H9 (cell line): ENCODE measurements around the gene ZG16. TPM values are rescaled to one million over a fixed set of nuclear protein-coding genes. Genes with fewer than 3 reads are reported as not detected.

Source experiments
- DNase-seq: peaks from one replicate; pipeline ENCODE4 v3.0.0-alpha.2; 2017
- H2AFZ ChIP-seq: one replicate; pipeline ENCODE4 v1.6.1; 2013; ENCODE audit warnings: mild to moderate bottlenecking, low read length, control low read depth, moderate library complexity
- H2AK5ac ChIP-seq: 2 replicates; pipeline ENCODE4 v1.6.1; 2013; ENCODE audit warnings: low read length, control low read depth, mixed read lengths; ENCODE audit not compliant: insufficient read length
- H2BK120ac ChIP-seq: one replicate; pipeline ENCODE4 v1.6.1; 2013; ENCODE audit warnings: low read depth, mild to moderate bottlenecking, low read length, control low read depth, inconsistent platforms; ENCODE audit not compliant: poor library complexity, severe bottlenecking
- H2BK12ac ChIP-seq: 2 replicates; pipeline ENCODE4 v1.6.1; 2013; ENCODE audit warnings: low read length, control low read depth, mixed read lengths, low read depth; ENCODE audit not compliant: insufficient read length
- H2BK15ac ChIP-seq: 2 replicates; pipeline ENCODE4 v1.6.1; 2013; ENCODE audit warnings: low read depth, low read length, control low read depth
- H2BK20ac ChIP-seq: one replicate; pipeline ENCODE4 v1.6.1; 2013; ENCODE audit warnings: low read depth, mild to moderate bottlenecking, low read length, control low read depth, inconsistent platforms; ENCODE audit not compliant: poor library complexity, severe bottlenecking
- H2BK5ac ChIP-seq: 2 replicates; pipeline ENCODE4 v1.6.1; 2013; ENCODE audit warnings: low read length, control low read depth, mixed read lengths; ENCODE audit not compliant: insufficient read length
- H3K14ac ChIP-seq: 2 replicates; pipeline ENCODE4 v1.6.1; 2013; ENCODE audit warnings: low read length, control low read depth; ENCODE audit not compliant: insufficient read depth
- H3K18ac ChIP-seq: 2 replicates; pipeline ENCODE4 v1.6.1; 2013; ENCODE audit warnings: low read depth, mild to moderate bottlenecking, mixed read lengths, low read length, control low read depth; ENCODE audit not compliant: insufficient read length
- H3K23ac ChIP-seq: 2 replicates; pipeline ENCODE4 v1.6.1; 2013; ENCODE audit warnings: low read length, control low read depth, mixed read lengths, low read depth; ENCODE audit not compliant: insufficient read length
- H3K23me2 ChIP-seq: 2 replicates; pipeline ENCODE4 v1.6.1; 2013; ENCODE audit warnings: low read depth, mild to moderate bottlenecking, mixed read lengths, low read length, control low read depth; ENCODE audit not compliant: insufficient read length, poor library complexity, severe bottlenecking
- H3K27ac ChIP-seq: 2 replicates; pipeline ENCODE4 v1.5.1; 2013; ENCODE audit warnings: low read length, control low read depth, mixed read lengths, low read depth; ENCODE audit not compliant: insufficient read length
- H3K27me3 ChIP-seq: 2 replicates; pipeline ENCODE4 v1.6.1; 2013; ENCODE audit warnings: low read length, control low read depth, inconsistent platforms; ENCODE audit not compliant: insufficient read depth
- H3K4ac ChIP-seq: 2 replicates; pipeline ENCODE4 v1.6.1; 2013; ENCODE audit warnings: low read depth, mild to moderate bottlenecking, control low read depth, inconsistent platforms, low read length, moderate library complexity
- H3K4me1 ChIP-seq: 2 replicates; pipeline ENCODE4 v1.6.1; 2013; ENCODE audit warnings: low read length, control low read depth, inconsistent platforms; ENCODE audit not compliant: insufficient read depth
- H3K4me2 ChIP-seq: 2 replicates; pipeline ENCODE4 v1.6.1; 2013; ENCODE audit warnings: low read length, control low read depth, mixed read lengths; ENCODE audit not compliant: insufficient read length, insufficient read depth
- H3K56ac ChIP-seq: 2 replicates; pipeline ENCODE4 v1.6.1; 2013; ENCODE audit warnings: low read depth, mild to moderate bottlenecking, mixed read lengths, low read length, control low read depth; ENCODE audit not compliant: insufficient read length
- H3K79me1 ChIP-seq: 2 replicates; pipeline ENCODE4 v1.6.1; 2013; ENCODE audit warnings: low read depth, mild to moderate bottlenecking, moderate library complexity, low read length, control low read depth, inconsistent platforms; ENCODE audit not compliant: insufficient read depth, poor library complexity, severe bottlenecking
- H3K79me2 ChIP-seq: 2 replicates; pipeline ENCODE4 v1.6.1; 2013; ENCODE audit warnings: low read length, control low read depth, inconsistent platforms; ENCODE audit not compliant: insufficient read depth
- H3K9ac ChIP-seq: 2 replicates; pipeline ENCODE4 v1.6.1; 2013; ENCODE audit warnings: low read length, control low read depth, mixed read lengths; ENCODE audit not compliant: insufficient read length; ENCODE audit errors: extremely low read depth
- H3K9me3 ChIP-seq: one replicate; pipeline ENCODE4 v1.6.1; 2013; ENCODE audit warnings: low read depth, low read length, inconsistent platforms; ENCODE audit not compliant: control insufficient read depth
- H3T11ph ChIP-seq: one replicate; pipeline ENCODE4 v1.6.1; 2013; ENCODE audit warnings: mild to moderate bottlenecking, low read length, control low read depth, inconsistent platforms
- H4K20me1 ChIP-seq: one replicate; pipeline ENCODE4 v1.6.1; 2013; ENCODE audit not compliant: control insufficient read depth, insufficient read length, insufficient read depth
- H4K5ac ChIP-seq: 2 replicates; pipeline ENCODE4 v1.6.1; 2013; ENCODE audit warnings: low read depth, mild to moderate bottlenecking, mixed read lengths, low read length, control low read depth; ENCODE audit not compliant: insufficient read length
- H4K8ac ChIP-seq: replicated peaks from 2 replicates; pipeline ENCODE4 v1.6.1; 2013; ENCODE audit warnings: low read length, control low read depth, mixed read lengths, low read depth; ENCODE audit not compliant: insufficient read length
- H4K91ac ChIP-seq: 2 replicates; pipeline ENCODE4 v1.6.1; 2013; ENCODE audit warnings: low read depth, mild to moderate bottlenecking, moderate library complexity, mixed read lengths, low read length, control low read depth; ENCODE audit not compliant: insufficient read length
- H3K27ac Mint-ChIP-seq, 3 experiments: 2 replicates in 2 of 3; 3 replicates in 1 of 3; pipeline ENCODE4 v1.8.0; 2020 to 2021; ENCODE audit warnings: mixed read lengths in 3 of 3, mild to moderate bottlenecking in 1 of 3, moderate library complexity in 1 of 3
- H3K27me3 Mint-ChIP-seq: 2 replicates; pipeline ENCODE4 v1.8.0; 2021; ENCODE audit warnings: low read depth, mild to moderate bottlenecking, moderate library complexity, mixed read lengths
- H3K36me3 Mint-ChIP-seq, 3 experiments: 2 replicates in 2 of 3; 3 replicates in 1 of 3; pipeline ENCODE4 v1.8.0; 2020 to 2021; ENCODE audit warnings: low read depth in 3 of 3, mixed read lengths in 3 of 3; ENCODE audit not compliant: insufficient read depth in 1 of 3
- H3K4me1 Mint-ChIP-seq, 2 experiments: 2 replicates each; pipeline ENCODE4 v1.8.0; 2020; ENCODE audit warnings: mixed read lengths in 2 of 2
- H3K4me3 Mint-ChIP-seq, 2 experiments: 2 replicates in 1 of 2; 3 replicates in 1 of 2; pipeline ENCODE4 v1.8.0; 2020 to 2021; ENCODE audit warnings: mild to moderate bottlenecking in 2 of 2, mixed read lengths in 2 of 2, moderate library complexity in 1 of 2
- H3K9me3 Mint-ChIP-seq, 2 experiments: 2 replicates in 1 of 2; 3 replicates in 1 of 2; pipeline ENCODE4 v1.8.0; 2020; ENCODE audit warnings: mild to moderate bottlenecking in 2 of 2, mixed read lengths in 2 of 2, moderate library complexity in 1 of 2
- WGBS: extraction: QIAGEN DNeasy Blood & Tissue Kit; methylation state at CpG from one replicate; pipeline ENCODE4 v1.1.7; 2013; ENCODE audit warnings: missing lambda C conversion rate, low lambda C conversion rate, mixed read lengths; ENCODE audit not compliant: insufficient read length; ENCODE audit errors: extremely low coverage; 5-methylcytosine and 5-hydroxymethylcytosine counted together
- total RNA-seq: library from RNA; stranded (reverse); gene quantifications from 2 replicates; pipeline ENCODE4 v1.2.1, GENCODE V29; 2021
- TF ChIP-seq, protein P1 (sequence below): fragments of 200-600 bp; sonication (generic); conservative IDR thresholded peaks from 3 replicates; pipeline ENCODE4 v1.8.0; 2021; ENCODE audit warnings: antibody characterized with exemption, mild to moderate bottlenecking

The ZG16 gene
- total RNA-seq, 1 experiment from 2014 or later, result not detected

DNA sequence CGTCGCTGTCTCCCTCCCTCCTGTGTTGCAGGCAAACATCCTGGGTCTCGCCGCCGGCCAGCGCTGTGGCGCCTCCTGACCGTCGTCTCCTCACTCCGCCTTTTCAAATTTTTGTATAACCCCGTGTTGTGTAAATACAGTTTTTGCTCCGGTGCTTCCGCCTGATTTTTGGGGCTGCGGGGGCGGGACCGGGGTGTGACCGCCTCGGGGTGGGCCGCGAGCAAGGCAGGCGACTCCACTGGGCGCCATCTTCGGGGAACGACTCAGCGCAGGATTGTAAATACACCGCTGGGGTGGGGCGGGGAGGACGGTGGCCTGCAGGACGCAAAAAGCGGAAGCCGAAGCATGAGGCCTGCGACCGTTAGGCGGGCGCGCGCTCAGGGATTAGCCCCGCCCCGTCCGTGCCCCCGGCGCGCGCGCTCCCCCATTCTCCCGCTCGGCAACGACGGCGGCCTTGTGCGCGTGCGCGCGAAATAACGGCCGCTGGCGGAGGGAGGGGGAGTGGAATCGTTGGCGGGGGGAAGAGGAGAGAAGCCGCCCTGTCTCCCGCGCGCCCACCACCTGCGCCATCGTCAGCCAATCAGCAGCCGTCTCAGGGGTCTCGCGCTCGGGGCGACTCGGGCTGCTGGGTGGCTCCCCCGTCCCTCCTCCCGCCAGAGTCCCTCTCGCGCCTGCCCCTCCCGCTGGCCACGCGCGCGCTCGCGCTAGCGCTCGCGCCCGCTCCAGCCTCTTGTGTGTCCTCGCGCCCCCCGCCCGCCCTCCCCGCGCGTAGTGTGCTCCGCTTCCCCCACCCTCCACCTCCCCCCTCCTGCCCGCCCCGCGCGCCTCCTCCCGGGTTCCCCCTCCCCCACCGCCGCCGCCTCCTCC, 27.4 kb downstream of the ZG16 start:
- peak overlapping the region; percentile 48 for H3K4me2 ChIP-seq
- H3K4me1 ChIP-seq, result no peaks in the 10 kb centered on the region; the same call in 1 of the 2 replicates
- H4K20me1 ChIP-seq, result no peaks in the 10 kb centered on the region
- peak overlapping the region; percentile 100 for H3K27ac Mint-ChIP-seq
- H4K8ac ChIP-seq, result no peak overlapping the region
- no peak overlapping the region for H2BK120ac ChIP-seq
- peaks cover 28 to 68% (median 45%) of the 10 kb centered on the region in 3 experiments for H3K36me3 Mint-ChIP-seq
- H2BK15ac ChIP-seq, result no peak overlapping the region
- H3K79me2 ChIP-seq, result peaks cover 2% of the 10 kb centered on the region; the same call in 1 of the 2 replicates
- WGBS, result no CpG with 5 or more reads among the region's 103 CpGs
- H3K23ac ChIP-seq, result no peak overlapping the region
- peaks cover 36 to 53% of the 10 kb centered on the region in 2 experiments for H3K4me1 Mint-ChIP-seq
- no peak overlapping the region for H3K27ac ChIP-seq
- H2AFZ ChIP-seq, result no peak overlapping the region
- H4K5ac ChIP-seq, result no peak overlapping the region
- H3K9ac ChIP-seq, result peak overlapping the region; percentile 67
- H3K9me3 Mint-ChIP-seq, result no peaks in the 10 kb centered on the region; a peak in 1 of 5 replicates
- no peak overlapping the region for H2AK5ac ChIP-seq
- no peak overlapping the region for H3T11ph ChIP-seq
- no peaks in the 10 kb centered on the region for H3K27me3 ChIP-seq
- no peak overlapping the region for H2BK20ac ChIP-seq
- H3K23me2 ChIP-seq, result peaks cover 19% of the 10 kb centered on the region
- H3K14ac ChIP-seq, result peak overlapping the region; percentile 10; the same call in 1 of the 2 replicates
- no peak overlapping the region for H3K56ac ChIP-seq
- H3K9me3 ChIP-seq, result no peaks in the 10 kb centered on the region
- H3K18ac ChIP-seq, result peak overlapping the region; percentile 50
- H2BK5ac ChIP-seq, result no peak overlapping the region
- peak overlapping the region; percentile 93 to 98 for H3K4me3 Mint-ChIP-seq
- peaks cover 1% of the 10 kb centered on the region for H3K27me3 Mint-ChIP-seq
- no peak overlapping the region for H2BK12ac ChIP-seq
- DNase-seq, result peak; percentile 99
- H3K4ac ChIP-seq, result no peak overlapping the region
- TF ChIP-seq, protein P1, sequence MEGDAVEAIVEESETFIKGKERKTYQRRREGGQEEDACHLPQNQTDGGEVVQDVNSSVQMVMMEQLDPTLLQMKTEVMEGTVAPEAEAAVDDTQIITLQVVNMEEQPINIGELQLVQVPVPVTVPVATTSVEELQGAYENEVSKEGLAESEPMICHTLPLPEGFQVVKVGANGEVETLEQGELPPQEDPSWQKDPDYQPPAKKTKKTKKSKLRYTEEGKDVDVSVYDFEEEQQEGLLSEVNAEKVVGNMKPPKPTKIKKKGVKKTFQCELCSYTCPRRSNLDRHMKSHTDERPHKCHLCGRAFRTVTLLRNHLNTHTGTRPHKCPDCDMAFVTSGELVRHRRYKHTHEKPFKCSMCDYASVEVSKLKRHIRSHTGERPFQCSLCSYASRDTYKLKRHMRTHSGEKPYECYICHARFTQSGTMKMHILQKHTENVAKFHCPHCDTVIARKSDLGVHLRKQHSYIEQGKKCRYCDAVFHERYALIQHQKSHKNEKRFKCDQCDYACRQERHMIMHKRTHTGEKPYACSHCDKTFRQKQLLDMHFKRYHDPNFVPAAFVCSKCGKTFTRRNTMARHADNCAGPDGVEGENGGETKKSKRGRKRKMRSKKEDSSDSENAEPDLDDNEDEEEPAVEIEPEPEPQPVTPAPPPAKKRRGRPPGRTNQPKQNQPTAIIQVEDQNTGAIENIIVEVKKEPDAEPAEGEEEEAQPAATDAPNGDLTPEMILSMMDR, result no peak; the same call in 2 of the 3 replicates
- H3K79me1 ChIP-seq, result no peaks in the 10 kb centered on the region
- no peak overlapping the region for H4K91ac ChIP-seq
